Hematopoietic multipotent progenitor cell treated with erythropoietin and hydrocortisone succinate and interleukin-3 and kit ligand, for 15 days (in vitro differentiated cells): ENCODE data around the gene CRIP3.
"Not testable (repeated sequence)": the region's sequence is repeated elsewhere in the genome, so short reads cannot be mapped to it uniquely, and the experiment has no call there.

Experiments used
- DNase-seq: peaks from one replicate; pipeline ENCODE4 v3.0.0-alpha.2; 2015; ENCODE audit warnings: low spot score

The CRIP3 gene, protein sequence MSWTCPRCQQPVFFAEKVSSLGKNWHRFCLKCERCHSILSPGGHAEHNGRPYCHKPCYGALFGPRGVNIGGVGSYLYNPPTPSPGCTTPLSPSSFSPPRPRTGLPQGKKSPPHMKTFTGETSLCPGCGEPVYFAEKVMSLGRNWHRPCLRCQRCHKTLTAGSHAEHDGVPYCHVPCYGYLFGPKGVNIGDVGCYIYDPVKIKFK

DNA sequence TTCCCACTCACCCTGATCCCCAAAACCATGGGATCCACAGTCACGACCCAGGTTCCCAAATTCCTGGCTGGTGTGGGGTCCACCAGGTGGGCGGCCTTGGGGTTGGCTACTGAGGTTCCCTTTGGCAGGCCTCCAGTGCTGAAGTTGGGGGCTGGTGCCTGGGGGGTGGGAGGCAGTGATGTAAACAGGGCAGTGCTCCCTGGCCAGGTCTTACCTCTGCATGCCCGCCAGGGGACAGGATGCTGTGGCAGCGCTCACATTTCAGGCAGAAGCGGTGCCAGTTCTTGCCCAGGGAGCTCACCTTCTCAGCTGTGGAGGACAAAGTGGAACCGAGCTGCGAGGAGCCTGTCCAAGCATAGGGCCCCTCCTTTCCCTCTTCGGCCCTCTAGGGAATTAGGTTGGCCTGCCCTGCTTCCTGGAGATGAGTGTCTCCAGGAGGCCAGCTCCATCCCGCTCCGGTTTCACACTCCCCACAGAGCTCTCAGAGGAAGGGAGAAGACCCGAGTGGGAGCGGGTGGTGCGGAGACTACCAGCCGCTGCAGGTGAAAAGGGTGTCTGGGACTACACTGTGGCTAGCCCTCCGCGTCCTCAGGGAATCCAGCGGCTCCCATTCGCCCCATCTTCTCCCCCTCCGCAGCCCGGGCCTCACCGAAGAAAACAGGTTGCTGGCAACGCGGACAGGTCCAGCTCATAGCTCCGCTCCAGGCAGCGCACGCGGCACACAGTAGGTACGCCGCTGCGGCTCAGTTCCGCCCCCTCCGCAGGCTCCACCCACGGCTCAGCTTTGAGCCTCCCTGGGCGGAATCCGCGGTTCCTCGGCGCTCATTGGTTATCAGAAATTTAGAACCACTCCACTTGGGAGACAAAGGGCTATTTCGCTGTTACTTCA is at the start of gene CRIP3:
CRIP3 (minus strand) TSS at position 726 of the 889 bp plus-strand sequence; CDS start at position 692, 34 bp downstream.
- DNase-seq, result peak; percentile 15

DNA sequence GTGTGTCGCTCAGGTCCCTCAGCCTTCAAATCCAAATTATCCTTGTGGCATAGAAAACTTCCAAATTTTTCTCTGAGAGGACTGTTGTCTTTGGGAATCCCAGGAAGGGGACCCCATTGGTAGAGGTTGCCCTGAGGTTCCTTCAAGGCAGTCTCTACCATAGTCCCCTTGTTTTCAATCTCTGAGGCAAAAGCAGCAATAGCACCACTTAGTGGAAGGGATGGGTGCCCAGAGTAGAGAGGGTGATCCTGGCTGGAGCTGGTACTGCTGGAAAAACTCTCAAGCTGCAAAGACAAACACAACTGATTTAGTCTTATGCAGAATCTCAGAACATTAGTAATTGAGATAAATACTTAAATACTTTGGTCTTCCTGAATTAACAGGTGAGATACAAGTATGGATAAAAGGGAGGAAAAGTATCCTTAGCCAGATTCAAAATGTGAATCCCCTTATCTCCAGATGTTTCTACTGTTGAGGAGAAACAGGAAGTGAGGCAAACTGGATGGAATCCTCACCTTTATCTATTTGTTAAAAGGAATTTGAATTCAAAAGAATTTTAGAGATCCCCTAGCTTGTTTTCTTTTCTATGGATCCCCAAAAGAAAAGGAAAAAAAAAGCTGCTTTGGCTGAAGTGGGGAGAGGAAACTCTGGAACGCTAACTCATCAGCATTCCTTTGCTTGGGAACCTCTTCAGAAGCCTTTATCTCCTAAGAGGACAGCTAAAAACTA is 47.4 kb upstream of the CRIP3 start:
- no peak for DNase-seq

DNA sequence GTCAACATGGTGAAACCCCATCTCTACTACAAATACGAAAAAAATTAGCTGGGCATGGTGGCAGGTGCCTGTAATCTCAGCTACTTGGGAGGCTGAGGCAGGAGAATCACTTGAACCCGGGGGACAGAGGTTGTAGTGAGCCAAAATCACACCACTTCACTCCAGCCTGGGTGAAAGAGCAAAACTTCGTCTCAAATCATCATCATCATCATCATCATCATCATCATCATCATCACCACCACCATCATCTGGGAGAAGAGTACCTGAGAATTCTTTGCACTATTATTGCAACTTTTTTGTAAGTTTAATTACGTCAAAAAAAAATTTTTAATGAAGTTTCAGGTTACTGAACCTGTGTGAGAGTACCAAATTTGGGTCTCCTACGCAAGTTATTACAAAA is 43.3 kb upstream of the CRIP3 start:
- not testable (repeated sequence) for DNase-seq

DNA sequence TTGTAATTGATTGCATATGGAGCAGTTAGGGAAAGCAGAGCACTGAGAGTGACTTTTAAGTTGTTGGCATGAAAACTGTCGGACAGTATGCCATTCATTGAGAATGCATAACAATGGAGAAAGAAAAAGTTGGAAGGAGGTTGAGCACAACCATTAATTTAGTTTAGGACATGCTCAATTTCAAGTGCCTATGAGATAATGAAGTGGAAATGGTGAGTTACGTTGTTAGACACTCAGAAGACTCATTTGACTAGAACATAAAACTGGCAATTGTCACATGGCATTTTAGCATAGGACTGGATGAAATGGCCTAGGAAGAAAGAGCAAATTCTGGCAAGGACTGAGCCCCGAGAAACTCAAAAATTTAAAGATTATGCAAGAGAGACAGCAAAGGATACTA is 38.8 kb upstream of the CRIP3 start:
- no peak for DNase-seq

DNA sequence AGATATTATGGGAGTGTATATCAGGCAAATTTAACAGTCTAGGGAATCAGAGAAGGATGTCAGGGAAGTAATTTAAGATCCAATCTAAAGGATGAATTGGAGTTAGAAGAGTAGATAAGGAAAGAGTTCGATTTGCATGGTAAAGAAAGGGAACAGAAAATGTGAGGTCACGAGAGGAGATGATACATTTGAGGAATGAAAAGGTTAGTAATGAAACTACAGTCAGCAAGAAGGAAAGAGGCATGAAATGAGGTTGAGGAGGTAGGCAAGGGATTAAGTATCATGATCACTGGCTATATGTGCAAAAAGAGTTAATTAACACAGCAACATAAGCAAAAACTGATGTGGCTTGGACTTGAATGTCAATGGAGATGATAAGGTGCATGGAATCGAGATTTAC is 38.4 kb upstream of the CRIP3 start:
- DNase-seq, result no peak

DNA sequence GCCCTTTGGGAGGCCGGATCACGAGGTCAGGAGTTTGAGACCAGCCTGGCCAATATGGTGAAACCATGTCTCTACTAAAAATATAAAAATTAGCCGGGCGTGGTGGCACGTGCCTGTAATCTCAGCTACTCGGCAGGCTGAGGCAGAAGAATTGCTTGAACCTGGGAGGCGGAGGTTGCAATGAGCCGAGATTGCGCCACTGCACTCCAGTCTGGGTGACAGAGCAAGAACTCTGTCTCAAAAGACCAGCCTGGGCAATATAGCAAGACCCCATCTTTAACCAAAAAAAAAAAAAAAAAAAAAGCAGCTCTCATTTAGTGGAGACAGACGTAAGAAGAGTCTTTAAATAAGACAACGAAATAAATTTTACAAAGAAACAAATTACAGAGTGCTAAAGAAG is 37.6 kb upstream of the CRIP3 start:
- DNase-seq, result not testable (repeated sequence)

DNA sequence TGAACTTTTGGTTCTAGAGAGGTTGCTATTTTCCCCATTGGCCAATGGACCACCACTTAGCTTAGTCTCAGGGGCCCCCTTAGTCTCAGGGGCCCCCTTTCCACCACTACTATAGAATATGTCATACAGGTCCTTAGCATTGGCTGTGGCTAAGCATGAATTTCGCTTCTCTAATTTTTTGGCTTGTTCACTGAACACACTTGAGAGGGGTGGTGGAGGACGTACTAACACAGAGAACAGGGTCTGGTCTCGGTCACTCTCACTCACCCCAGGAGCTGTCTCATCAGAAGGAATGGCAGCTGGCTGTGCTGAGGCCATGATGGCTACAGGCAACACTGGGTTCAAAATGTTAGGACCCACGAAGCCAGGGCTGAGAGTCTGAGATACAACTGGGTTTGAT is 30.5 kb upstream of the CRIP3 start:
- no peak for DNase-seq

DNA sequence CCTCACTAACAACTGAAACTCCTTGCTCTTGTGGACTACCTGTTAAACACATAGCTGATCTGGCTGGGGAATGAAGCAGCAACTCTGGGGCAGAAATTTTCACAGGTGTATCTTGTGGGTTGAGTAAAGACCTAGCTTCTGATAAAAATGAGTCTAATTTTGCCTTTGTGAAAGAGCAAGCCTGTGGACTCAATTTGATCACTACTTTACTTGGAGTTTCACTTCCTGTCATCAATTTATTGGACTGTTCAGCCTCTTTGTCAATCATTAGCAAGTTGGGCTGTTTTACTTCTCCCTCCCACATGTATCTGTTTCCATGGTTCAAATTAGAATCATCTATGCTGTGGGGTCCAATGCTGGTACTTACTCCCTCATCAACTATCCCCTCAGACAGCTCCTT is 29.6 kb upstream of the CRIP3 start:
- DNase-seq, result no peak

DNA sequence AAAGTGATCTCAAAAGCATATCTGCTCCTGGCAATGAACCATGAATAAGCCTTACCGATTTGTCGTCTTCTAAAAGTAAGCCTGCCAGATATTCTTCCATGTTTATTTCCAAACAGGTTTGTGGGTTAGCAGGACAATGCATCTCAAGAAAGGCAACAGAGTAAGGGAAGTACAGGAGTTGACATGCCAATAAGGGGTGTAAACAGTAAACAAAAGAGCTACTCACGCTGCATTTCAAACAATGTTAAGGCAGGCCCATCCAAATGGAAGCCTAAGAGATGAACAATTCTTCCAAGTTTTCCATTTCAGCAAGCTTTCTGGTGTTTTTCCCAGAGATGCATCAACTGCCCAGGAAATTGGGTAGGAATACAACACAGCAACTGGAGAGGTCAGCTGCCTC is 27.8 kb upstream of the CRIP3 start:
- no peak for DNase-seq

DNA sequence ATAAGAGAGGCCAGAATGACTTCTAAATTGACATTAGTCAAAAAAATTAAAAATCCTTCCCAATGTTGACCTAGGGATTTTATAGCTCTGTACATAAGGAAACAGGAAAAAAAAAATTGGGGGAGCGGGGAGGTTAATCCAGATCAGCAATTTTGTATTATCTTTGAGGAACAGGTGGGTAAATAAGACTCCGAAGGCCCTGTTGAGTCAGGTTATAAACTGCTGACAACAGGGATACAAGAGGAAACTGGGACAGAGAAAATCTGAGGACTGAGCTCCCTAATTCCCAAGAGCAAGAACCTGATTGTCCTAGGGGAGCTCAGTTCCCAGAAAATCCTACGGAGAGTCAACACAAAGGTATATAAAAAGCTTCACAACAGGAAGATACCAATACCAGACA is 26.8 kb upstream of the CRIP3 start:
- no peak for DNase-seq

DNA sequence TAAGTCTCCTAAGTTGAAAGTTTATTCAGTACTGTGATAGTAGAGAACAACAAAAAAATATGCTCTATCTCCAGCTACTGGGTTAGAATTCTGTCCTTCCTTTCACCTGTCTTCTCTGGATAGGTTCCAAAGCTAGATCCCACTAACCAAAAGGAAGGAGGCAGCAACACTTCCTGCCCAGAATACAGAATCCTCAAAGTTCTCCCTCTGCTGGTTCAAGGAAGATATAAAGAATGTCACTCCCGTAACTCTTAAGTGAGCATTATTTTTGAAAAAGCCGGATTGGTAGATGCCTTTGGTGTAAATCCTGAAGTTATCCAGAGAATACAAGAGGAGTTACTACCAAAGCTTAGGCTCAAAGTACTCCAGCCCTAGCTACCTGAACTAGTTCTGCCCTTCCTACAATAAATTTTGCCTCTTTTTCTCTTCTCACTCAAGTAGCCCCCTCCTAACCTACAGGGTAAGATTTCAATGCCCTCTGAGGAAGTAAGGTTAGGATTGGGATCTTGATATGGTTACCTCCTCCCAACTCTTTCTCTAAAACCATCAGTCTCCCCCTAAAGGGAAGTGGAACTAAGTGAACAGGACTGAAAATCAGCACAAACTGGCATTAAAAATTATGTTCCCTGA is 26.0 kb upstream of the CRIP3 start:
- DNase-seq, result peak; percentile 32

DNA sequence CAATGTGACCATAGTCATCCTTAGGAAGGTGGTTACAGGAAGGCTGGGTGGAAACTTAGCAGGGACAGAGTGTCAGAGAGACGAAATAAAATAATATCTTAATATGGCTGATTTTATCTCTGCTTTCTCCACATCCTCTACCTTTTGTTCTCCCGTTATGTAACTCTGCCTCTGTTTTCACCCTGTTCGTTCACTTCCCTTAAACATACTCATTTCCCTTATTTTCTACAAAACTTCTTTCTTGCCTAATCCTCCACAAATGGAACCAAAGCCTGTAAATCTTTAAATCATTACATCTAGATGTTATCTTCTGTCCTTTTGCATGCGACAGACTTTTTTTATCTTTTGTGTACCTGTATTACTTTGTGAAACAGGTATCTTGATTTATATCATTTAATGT is 23.3 kb upstream of the CRIP3 start:
- DNase-seq, result no peak

DNA sequence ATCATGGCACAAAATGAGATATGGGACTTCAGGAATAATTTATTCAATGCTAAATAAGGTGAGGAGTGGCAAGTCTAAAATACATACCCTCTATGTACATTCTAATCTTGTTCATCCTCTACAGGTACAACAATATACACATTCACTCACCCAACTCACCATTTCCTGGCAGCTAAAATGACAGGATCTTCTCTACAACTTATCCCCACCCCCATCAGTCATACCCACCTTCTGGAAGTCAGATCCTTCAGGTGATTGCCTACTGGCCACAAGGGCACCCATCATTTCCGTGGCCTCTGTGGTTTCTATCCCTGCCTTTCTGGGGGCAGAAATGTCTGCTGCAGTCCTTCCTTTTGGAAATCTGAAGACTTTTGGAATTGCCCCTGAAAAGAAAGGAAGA is 22.8 kb upstream of the CRIP3 start:
- no peak for DNase-seq

DNA sequence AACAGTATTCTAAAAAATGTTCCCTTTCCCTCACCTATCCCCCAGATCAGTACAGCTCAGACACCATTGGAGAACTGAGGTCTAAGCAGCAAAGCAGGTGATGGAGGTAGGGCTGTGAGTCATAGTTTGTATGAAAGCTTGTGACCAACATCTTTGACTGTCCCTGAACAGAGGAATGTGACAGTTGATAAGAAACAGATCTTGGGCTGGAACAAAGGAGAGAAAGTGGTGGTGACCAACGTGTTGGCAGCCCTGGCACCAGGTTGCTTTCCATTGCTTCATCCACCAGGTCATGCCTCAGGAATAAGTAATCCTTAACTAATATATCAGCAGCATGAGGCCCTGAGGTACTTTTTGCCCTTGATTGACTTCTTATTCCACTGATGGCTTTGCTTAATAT is 19.9 kb upstream of the CRIP3 start:
- no peak for DNase-seq

DNA sequence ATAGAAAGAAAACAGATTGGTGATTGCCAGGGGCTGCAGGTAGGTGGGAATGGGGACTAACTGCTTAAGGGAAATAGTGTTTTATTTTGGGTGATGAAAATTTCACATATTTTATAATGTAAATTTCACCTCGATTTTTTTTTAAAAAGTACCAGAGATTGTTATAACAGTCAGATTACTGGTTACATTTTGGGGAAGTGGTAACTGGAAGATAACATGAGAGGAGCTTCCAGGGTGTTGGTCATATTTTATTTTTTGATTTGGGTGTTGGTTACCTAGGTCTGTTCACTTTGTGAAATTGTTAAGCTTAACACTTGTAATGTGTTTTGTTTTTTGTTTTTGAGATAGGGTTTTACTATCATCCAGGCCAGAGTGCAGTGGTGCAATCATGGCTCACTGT is 17.2 kb upstream of the CRIP3 start:
- DNase-seq, result no peak

DNA sequence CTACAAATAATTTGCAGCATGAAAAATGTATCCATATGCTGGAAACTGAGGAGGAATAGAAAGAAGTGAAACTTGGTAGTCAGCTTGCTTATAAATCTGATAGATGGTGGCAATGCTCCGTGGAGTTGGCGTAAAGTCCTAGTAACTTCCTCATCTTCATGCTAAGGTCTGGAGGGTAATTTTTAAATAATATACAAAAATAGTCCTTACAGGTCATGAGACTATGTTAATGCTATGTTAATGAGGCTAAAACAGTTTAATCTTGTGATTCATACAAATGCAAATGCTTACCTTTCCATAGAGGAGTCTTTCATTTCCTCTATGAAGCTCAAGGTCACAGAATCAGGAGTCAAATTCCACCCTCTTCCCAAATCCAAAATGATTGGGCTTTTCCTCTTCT is 9.4 kb upstream of the CRIP3 start:
- DNase-seq, result no peak

DNA sequence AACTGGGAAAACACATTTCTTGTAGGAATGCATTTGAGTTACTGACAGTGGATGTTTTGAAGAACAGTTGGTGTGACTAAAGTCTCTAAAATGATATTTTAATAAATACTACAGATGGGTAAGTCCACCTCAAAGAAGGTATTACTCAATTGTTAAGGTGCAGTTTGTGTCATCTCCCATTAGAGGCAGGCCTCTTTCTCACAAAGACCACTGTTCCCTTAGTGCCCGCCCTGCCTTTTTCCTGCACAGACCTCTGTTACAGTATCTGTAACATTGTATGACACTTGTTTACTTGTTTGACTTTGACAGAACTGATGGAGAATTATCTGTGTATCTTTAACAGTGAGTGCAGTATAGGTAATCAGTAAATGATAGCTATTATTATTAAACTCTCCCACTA is 5.2 kb upstream of the CRIP3 start:
- no peak for DNase-seq

DNA sequence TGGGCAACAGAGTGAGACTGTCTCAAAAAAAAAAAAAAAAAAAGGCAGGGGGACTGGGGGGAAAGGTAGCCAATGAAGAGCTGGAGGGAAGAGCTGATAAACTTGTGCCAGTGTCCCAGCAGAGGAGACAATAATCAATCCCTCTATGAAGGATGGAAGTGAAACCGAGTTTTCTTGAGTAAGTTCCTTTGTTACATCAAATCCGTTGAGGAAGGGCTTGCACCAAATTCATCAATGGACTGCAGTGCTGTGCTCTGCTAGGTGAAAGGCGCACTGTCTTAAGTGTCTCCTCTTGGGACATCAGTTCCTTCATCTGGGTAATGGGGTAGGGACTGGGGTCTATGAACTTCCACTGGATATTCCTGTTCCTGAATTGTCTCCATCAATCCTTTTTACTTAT is 3.0 kb upstream of the CRIP3 start:
- no peak for DNase-seq

DNA sequence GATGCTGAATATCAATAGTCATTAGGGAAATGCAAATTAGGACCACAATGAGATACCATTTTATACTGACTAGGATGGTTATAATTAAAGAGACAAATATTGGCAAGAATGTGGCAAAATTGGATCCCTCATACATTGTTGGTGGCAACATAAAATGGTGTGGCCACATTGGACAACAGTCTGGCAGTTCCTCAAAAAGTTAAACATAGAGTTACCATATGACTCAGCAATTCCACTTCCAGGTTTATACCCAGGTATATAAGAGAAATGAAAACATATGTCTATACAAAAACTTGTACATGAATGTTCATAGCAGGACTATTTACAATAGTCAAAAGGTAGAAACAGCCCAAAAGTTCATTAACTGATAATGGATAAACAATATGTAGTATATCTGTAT is 2.0 kb upstream of the CRIP3 start:
- no peak for DNase-seq

DNA sequence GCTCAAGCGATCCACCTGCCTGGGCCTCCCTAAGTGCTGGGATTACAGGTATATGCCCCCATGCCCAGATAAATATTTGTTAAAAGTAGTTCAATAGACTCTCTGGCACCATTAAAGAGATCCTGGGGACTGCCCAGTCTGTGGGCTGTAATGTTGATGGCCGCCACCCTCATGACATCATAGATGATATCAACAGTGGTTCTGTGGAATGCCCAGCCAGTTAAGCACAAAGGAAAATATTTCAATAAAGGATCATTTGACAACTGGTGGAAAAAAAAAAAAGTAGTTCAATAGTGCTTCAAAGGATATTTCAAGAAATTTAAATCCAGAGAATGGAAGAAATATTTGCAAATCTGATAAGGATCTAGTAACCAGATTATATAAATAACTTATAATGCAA is 1.5 kb upstream of the CRIP3 start:
- no peak for DNase-seq

DNA sequence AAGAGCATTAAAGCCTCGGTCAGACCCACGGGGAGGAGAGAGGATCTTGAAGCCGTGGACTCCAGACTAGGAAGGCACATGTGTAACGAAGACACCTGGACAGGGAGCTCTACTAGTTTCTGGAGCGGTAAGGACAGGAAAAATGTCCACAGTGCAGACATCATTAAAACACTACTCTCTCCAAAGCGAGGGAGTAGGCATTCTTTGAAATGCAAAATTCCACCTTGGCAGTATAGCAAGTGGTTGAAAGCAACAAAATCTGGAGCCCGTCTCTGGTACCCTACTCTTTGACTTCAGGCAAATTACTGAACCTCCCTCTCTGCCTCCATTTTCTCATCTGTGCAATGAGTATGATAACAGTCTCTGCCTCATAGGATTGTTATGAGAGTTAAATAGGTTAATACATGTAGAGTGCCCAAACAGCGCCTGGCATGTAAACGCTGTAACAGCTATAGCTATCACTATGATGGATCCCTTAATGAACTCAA is 408 bp upstream of the CRIP3 start:
- DNase-seq, result no peak

DNA sequence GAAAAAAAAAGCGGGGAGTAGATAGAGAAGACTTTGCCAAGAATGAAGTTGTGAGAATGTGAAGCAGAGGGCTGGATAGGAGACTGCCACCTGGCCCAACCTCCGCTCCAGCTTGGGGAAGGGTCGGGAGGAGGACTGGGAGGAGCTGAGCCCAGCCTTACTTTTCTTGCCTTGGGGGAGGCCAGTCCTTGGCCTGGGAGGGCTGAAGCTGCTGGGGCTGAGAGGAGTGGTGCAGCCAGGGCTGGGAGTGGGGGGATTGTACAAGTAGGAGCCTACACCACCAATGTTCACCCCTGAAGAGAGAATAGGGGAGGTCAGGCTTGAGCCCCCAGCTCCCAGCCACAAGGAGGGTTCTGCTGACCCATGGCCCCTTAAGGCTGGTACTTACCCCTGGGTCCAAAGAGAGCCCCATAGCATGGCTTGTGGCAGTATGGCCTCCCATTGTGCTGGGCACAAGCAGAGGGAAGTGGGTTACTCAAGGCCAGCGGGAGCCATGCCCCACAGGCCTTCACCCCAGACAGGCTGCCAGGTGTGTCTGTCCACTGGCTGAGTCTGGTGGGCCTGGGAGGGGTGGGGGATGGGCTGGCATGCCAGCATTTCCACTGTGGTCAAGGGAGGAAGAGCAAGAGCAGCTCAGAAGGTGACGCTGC is 1.1 kb downstream of the CRIP3 start:
- DNase-seq, result no peak
